HG03039 (cell line): ENCODE data around the gene CCDC91.
A peak's percentile ranks its signal among the peaks of the same experiment; 100 is the strongest.

ENCODE experiments used
- ATAC-seq: cut with Tn5 transposase; IDR thresholded peaks from one replicate; pipeline ENCODE4 v1.9.1; 2021; ENCODE audit warnings: mild to moderate bottlenecking, moderate library complexity; ENCODE audit not compliant: unreplicated experiment

CCDC91 gene, protein sequence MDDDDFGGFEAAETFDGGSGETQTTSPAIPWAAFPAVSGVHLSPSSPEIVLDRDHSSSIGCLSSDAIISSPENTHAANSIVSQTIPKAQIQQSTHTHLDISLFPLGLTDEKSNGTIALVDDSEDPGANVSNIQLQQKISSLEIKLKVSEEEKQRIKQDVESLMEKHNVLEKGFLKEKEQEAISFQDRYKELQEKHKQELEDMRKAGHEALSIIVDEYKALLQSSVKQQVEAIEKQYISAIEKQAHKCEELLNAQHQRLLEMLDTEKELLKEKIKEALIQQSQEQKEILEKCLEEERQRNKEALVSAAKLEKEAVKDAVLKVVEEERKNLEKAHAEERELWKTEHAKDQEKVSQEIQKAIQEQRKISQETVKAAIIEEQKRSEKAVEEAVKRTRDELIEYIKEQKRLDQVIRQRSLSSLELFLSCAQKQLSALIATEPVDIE

DNA sequence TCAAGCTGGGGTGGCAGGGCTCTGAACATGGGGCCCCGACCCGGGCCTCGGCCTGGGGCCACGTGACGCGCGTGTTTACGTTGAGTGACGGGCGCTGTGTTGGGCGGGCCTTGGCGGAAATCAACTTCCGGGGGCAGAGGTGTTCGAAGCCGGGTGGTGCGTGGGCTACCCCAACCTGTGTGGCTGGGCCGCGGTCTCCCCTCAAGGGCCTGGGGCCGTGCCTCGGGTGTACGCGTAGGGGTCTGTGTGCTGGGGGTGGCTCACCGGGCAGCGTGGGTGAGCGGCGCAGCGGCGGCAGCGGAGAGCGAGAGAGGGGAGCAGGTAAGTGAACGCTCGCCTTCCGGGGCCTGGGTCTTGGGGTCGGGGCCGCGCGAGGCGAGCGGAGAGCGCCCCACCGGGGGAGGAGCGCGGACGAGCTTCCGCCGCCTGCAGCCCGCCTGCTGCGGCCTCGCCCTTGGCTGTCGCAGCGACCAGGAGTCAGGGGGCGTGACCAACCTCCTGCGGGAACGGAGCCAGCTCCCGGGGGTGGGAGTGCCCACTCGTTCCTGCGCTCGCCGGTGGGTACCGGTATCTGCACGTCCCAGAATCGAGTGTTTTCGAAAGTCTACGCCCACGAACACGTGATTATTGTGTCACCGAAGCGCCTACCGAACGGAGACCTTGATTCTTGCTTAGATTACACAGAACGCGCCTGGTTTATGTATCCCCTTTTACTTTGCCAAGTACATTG is at the start of gene CCDC91:
TSS of gene CCDC91 (plus strand) at position 136 of the 730 bp plus-strand sequence. CDS start 66,760 bp downstream, outside the sequence.
- ATAC-seq: peak; percentile 92

GRCh38 chr12:28144059-28144458 is 46.2 kb upstream of the CCDC91 start:
- ATAC-seq: no peak

DNA sequence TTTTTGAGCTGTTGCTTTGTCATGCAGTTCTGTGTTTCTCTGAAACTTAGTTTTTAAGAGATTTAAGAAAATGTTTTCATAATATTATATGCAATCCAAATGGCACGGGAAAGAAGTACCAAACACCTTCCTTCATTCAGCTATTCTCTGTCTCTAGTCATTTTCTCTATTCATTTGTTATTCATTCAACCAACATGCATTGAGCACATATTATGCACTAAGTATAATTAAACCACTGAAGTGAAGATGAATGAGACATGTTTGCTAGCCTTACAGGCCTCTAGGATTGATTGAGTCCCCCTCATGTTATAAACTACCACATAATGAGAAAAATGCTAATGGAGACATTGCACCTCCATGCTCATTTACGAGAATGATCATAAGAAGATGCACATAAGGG is 45.7 kb upstream of the CCDC91 start:
- ATAC-seq: no peak

DNA sequence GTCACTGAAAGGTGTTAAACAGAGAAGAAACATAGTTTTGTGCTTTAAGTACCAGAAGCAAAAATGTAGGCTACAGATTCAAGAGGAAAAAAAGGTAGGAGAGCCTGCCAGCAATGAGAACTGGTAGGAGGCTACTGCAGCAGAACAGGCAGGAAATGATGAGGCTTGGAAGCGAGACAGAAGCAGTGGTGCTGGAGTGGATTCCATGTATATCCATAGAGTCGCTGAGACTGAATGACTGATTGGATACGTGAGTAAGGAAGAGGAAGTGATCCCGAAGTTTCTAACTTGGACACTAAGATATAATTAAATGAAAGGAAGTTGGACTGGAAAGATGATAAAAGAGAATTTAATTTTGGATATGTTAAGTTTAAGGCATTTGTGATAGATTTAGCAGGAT is 45.0 kb upstream of the CCDC91 start:
- no peak for ATAC-seq

GRCh38 chr12:28149279-28149678 is 41.0 kb upstream of the CCDC91 start:
- ATAC-seq: no peak

DNA sequence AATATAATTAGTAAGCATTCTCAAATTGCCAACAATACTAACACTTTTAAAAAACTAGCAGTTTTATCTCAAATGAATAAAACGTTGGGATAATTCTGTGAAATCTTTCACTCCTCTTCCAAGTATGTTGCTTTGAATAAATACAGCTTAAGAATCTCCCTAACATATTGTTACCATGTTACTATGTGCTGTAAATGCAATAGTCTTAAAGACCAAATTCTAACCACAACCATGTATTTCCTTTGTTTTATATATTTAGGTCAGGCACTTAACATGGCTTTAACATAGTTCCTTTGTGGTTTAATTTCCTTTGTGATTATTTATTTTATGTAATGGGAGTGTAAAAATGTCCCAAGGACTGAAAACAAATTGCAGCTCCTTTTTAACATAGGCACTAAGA is 33.9 kb upstream of the CCDC91 start:
- no peak for ATAC-seq

- no peak for ATAC-seq
Measured at GRCh38 chr12:28156804-28157203, 33.5 kb upstream of the CCDC91 start.

- no peak for ATAC-seq
Measured at GRCh38 chr12:28158353-28158752, 31.9 kb upstream of the CCDC91 start.

GRCh38 chr12:28159688-28160087 is 30.6 kb upstream of the CCDC91 start:
- ATAC-seq: no peak

DNA sequence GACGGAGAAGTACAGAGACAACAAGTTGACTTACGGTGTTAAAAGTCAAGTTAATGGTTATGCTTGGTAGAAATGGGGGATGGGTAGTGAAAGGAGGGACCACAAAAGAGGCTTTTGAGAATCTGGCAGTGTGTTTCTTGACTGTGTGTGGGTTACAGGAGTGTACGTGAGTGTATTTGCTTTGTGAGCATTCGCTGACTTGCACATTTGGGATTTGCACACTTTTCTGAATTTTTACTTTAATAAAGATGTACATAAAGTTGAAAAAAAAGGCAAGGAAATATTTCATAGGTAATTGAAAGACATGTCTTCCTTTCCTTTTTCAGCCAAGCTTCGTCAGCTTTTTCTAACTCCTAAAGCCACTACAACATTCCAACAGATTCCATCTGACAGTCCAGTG is 28.6 kb upstream of the CCDC91 start:
- no peak for ATAC-seq

GRCh38 chr12:28162697-28163096 is 27.6 kb upstream of the CCDC91 start:
- ATAC-seq: no peak

GRCh38 chr12:28164644-28165275 is 25.5 kb upstream of the CCDC91 start:
- ATAC-seq: no peak

- ATAC-seq: no peak
Measured at GRCh38 chr12:28167981-28168485, 22.2 kb upstream of the CCDC91 start.

DNA sequence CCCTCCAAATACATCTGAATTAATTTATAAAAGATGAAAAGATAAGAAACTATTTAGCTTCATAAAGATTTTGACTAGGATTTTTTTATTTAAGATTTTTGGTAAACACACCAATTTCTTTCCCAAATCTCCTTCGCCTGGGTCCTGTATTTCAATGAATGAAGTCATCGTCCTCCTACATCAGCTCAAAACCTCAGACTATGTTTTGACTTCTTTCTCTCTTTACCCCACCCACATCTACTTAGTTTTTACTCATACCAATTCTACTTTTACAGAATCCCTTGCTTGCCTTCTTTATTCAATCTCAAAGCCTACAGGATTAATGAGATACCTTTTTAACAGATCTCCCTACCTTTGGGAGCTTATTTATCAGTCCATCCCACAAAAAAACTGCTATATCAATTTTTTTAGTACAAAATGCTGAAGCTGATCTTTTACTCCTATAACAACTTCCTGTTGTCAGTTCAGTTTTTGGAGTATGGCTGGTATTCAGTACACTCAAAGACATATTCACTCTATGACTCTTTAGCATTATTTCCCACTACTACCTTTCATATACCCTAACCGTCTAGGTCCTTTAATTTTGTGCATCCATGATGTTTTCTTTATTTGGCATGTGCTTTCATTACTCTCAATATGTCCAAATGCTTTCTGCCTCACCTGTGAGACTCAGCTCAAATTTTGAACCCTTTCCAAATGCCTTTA is 18.7 kb upstream of the CCDC91 start:
- ATAC-seq: no peak

GRCh38 chr12:28172434-28173030 is 17.7 kb upstream of the CCDC91 start:
- no peak for ATAC-seq

- no peak for ATAC-seq
Measured at GRCh38 chr12:28173440-28173839, 16.8 kb upstream of the CCDC91 start.

GRCh38 chr12:28175098-28175589 is 15.1 kb upstream of the CCDC91 start:
- no peak for ATAC-seq

GRCh38 chr12:28176295-28176694 is 14.0 kb upstream of the CCDC91 start:
- ATAC-seq: no peak

DNA sequence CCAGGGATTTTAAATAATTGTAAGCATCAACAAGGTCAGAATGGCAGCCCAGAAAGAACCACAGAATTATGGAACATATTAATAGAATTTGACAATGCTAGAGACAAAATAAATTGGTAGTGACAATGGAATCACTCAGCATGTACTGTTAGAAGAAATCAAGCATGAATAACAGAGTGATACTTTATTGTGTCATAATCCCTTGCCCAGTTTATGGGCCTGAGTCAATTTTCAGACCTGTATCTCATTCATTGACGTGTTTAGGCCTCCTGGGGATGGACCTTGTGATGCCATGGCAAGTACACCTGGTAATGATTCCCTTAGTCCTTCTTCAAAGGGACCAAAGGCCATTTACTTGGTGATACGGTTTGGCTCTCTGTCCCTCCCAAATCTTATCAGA is 12.8 kb upstream of the CCDC91 start:
- no peak for ATAC-seq

DNA sequence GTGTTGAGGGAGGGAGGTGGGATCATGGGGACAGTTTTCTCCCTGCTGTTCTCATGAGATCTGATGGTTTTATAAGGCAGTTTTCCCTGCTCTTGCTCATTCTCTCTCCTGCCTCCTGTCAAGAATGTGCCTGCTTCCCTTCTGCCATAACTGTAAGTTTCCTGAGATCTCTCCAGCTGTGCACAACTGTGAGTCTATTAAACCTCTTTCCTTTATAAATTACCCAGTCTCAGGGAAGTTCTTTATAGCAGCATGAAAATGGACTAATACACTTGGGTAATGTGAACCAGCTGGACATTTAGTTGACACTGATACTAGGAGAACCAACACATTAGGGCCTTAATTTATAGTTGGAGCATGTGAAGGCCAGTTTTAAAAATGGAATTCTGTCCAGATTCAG is 12.4 kb upstream of the CCDC91 start:
- no peak for ATAC-seq
